ENCODE measurements around the gene P2RY4. TPM values are rescaled to one million over a fixed set of nuclear protein-coding genes. Genes with fewer than 3 reads are reported as not detected.

The P2RY4 gene
- total RNA-seq, 4 donors from 2014 or later, result 0.80 to 5.1 (median 2.3) TPM

Small RNA genes lying within 50 kb of the gene (small RNA-seq; reads per million reads assigned to genes)
- gene RNA5SP507, result 0 to 0.28 (median 0.14) reads per million in 4 donors

Other genes starting within 250 kb of the P2RY4 start
- gene AWAT2, start 210.3 kb downstream of the P2RY4 start, total RNA-seq, result not detected
- not detected for gene OTUD6A, start 197.7 kb downstream of the P2RY4 start, total RNA-seq
- gene IGBP1, start 126.8 kb downstream of the P2RY4 start, total RNA-seq, result 10 to 100 TPM; 23.7 to 99.0 (median 56.5) TPM
- gene DGAT2L6, start 82.7 kb downstream of the P2RY4 start, total RNA-seq, result not detected
- not detected for gene AWAT1, start 25.5 kb downstream of the P2RY4 start, total RNA-seq
- gene ARR3, start 8.1 kb upstream of the P2RY4 start, total RNA-seq, result 1 to 10 TPM in 2 of 4 donors, not detected in 2; 1.5 to 2.9 TPM
- gene RAB41, start 22.0 kb upstream of the P2RY4 start, total RNA-seq, result 1 to 10 TPM in 1 of 4 donors, under 1 TPM in 1, not detected in 2; 0.68 to 4.2 TPM
- gene PDZD11, start 29.7 kb upstream of the P2RY4 start, total RNA-seq, result 10 to 100 TPM in 3 of 4 donors, 1 to 10 TPM in 1; 7.8 to 45.5 (median 23.1) TPM
- 1 to 10 TPM in 3 of 4 donors, not detected in 1; 1.3 to 4.4 (median 1.4) TPM for gene KIF4A, start 29.9 kb upstream of the P2RY4 start, total RNA-seq
- gene GDPD2, start 163.1 kb upstream of the P2RY4 start, total RNA-seq, result 10 to 100 TPM in 3 of 4 donors, 1 to 10 TPM in 1; 1.6 to 68.1 (median 31.2) TPM
- gene DLG3, start 184.6 kb upstream of the P2RY4 start, total RNA-seq, result 10 to 100 TPM; 31.8 to 59.4 (median 54.8) TPM

All from transverse colon (tissue), 4 donors.